HG03066 (cell line): ENCODE results near the gene CERS6.
"Not testable (repeated sequence)": the region's sequence is repeated elsewhere in the genome, so short reads cannot be mapped to it uniquely, and the experiment has no call there.

ENCODE experiments used
- ATAC-seq: cut with Tn5 transposase; IDR thresholded peaks from one replicate; pipeline ENCODE4 v1.9.1; 2021; ENCODE audit warnings: low read depth; ENCODE audit not compliant: unreplicated experiment

Gene CERS6

GRCh38 chr2:168660870-168661862, 205.1 kb downstream of the CERS6 start:
- ATAC-seq, result no peak

GRCh38 chr2:168661863-168662256, 205.8 kb downstream of the CERS6 start:
- ATAC-seq, result no peak

- ATAC-seq, result no peak
These were observed 206.7 kb downstream of the CERS6 start for GRCh38 chr2:168662651-168663208.

GRCh38 chr2:168663993-168664392, 207.9 kb downstream of the CERS6 start:
- ATAC-seq, result no peak

GRCh38 chr2:168664715-168665114, 208.6 kb downstream of the CERS6 start:
- not testable (repeated sequence) for ATAC-seq

- ATAC-seq, result no peak
These were observed 210.3 kb downstream of the CERS6 start for GRCh38 chr2:168666339-168666738.

- no peak for ATAC-seq
These were observed 211.1 kb downstream of the CERS6 start for GRCh38 chr2:168667156-168667555.

- no peak for ATAC-seq
These were observed 213.1 kb downstream of the CERS6 start for GRCh38 chr2:168669151-168669550.

GRCh38 chr2:168670478-168670877, 214.4 kb downstream of the CERS6 start:
- ATAC-seq, result no peak

GRCh38 chr2:168671932-168672331, 215.9 kb downstream of the CERS6 start:
- ATAC-seq, result no peak

- ATAC-seq, result no peak
These were observed 217.5 kb downstream of the CERS6 start for GRCh38 chr2:168673265-168674189.

- no peak for ATAC-seq
These were observed 222.2 kb downstream of the CERS6 start for GRCh38 chr2:168678153-168678853.

- ATAC-seq, result no peak
These were observed 223.0 kb downstream of the CERS6 start for GRCh38 chr2:168679081-168679480.

GRCh38 chr2:168679741-168680310, 223.8 kb downstream of the CERS6 start:
- ATAC-seq, result no peak

- no peak for ATAC-seq
These were observed 227.9 kb downstream of the CERS6 start for GRCh38 chr2:168683996-168684395.

GRCh38 chr2:168684921-168685599, 229.0 kb downstream of the CERS6 start:
- ATAC-seq, result no peak

GRCh38 chr2:168685600-168686451, 229.8 kb downstream of the CERS6 start:
- no peak for ATAC-seq

- ATAC-seq, result no peak
These were observed 230.6 kb downstream of the CERS6 start for GRCh38 chr2:168686452-168687191.
